ENCODE measurements around the gene LGALS9C. TPM values are rescaled to one million over a fixed set of nuclear protein-coding genes. Genes with fewer than 3 reads are reported as not detected.
"Not testable (repeated sequence)": the region's sequence is repeated elsewhere in the genome, so short reads cannot be mapped to it uniquely, and the experiment has no call there.

Gene LGALS9C
- polyA plus RNA-seq, 1 donor (not counting 4 experiments of a cell fraction or from before 2014, with no cell fraction given): 5.7 TPM

DNA sequence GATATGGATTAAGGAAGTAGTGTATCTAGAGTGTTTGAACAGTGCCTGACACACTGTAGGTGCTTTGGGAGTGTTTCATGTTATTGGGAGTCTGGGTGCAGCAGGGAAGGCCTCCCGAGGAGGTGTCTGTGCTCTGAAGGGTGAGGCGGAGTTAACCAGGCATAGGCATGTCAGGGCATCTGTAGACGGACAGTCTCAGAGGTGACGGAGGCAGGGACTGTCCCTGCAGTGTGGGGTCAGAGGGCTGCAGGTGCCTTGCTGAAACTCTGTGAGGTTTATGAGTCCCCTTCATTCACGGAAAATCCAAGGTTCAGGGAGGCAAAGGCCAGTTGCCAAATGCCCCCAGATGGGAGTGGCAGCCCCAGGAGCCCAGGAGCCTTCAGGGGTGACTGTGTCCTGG, 778 bp downstream of the LGALS9C start:
- H3K4me1 ChIP-seq (ENCODE audit: control insufficient read depth, extremely low read depth, insufficient read depth, low read length); H3K9me1 ChIP-seq (ENCODE audit: control insufficient read depth, extremely low read depth, insufficient read depth, low read length); H2AFZ ChIP-seq (ENCODE audit: control insufficient read depth, low read length); H3K4me3 ChIP-seq (ENCODE audit: control insufficient read depth in 2 of 3, extremely low read depth in 1 of 3, insufficient read depth in 2 of 3, low read depth in 1 of 3, low read length in 3 of 3); H3K36me3 ChIP-seq (ENCODE audit: control insufficient read depth in 2 of 2, extremely low read depth in 1 of 2, insufficient read depth in 2 of 2, low read length in 2 of 2); DNase-seq (ENCODE audit: low read depth, low spot score); H3K79me2 ChIP-seq (ENCODE audit: control insufficient read depth, insufficient read depth, low read length); dilution Hi-C loops (cut with MboI; ENCODE audit: extremely low pct_ligation_motif_present, low sequenced_read_pairs); H3K9me3 ChIP-seq (ENCODE audit: control insufficient read depth, low read depth, low read length); H3K27ac ChIP-seq (ENCODE audit: control insufficient read depth, insufficient read depth, low read length); H3K9ac ChIP-seq (ENCODE audit: control insufficient read depth, extremely low read depth, insufficient read depth, low read length); H4K20me1 ChIP-seq (ENCODE audit: control insufficient read depth, extremely low read depth, insufficient read depth, low read length); H3K4me2 ChIP-seq (ENCODE audit: control insufficient read depth, extremely low read depth, insufficient read depth, low read depth, low read length); H3K27me3 ChIP-seq (ENCODE audit: control insufficient read depth, extremely low read depth, insufficient read depth, low read length): not testable (repeated sequence)
- FAIRE-seq: peak; percentile 69

DNA sequence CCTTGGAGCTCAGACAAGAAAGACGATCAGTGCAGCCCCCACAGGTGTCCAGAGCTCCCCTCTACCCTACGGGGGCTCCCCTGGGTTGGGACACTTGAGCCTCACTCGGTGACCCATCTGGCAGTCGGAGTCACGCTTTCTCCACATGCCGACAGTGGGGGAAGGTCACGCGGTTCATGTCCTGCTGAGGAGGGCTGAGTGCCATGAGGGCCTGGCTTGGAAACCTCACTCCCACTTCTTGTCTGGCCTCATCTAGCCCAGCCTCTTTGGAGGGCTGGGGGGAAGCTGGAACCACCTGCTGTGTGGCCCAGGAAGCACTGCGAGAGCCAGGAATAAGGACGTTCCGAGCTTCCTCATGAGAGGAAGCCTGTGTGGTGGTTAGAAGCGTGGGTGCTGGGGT, 1.8 kb downstream of the LGALS9C start:
- FAIRE-seq; H4K20me1 ChIP-seq (ENCODE audit: control insufficient read depth, extremely low read depth, insufficient read depth, low read length); H3K4me1 ChIP-seq (ENCODE audit: control insufficient read depth, extremely low read depth, insufficient read depth, low read length); H3K27ac ChIP-seq (ENCODE audit: control insufficient read depth, insufficient read depth, low read length); H3K4me3 ChIP-seq (ENCODE audit: control insufficient read depth in 2 of 3, extremely low read depth in 1 of 3, insufficient read depth in 2 of 3, low read depth in 1 of 3, low read length in 3 of 3); H3K36me3 ChIP-seq (ENCODE audit: control insufficient read depth in 2 of 2, extremely low read depth in 1 of 2, insufficient read depth in 2 of 2, low read length in 2 of 2); H3K4me2 ChIP-seq (ENCODE audit: control insufficient read depth, extremely low read depth, insufficient read depth, low read depth, low read length); dilution Hi-C loops (cut with MboI; ENCODE audit: extremely low pct_ligation_motif_present, low sequenced_read_pairs); H3K79me2 ChIP-seq (ENCODE audit: control insufficient read depth, insufficient read depth, low read length); DNase-seq (ENCODE audit: low read depth, low spot score); H3K9me1 ChIP-seq (ENCODE audit: control insufficient read depth, extremely low read depth, insufficient read depth, low read length); H3K27me3 ChIP-seq (ENCODE audit: control insufficient read depth, extremely low read depth, insufficient read depth, low read length); H2AFZ ChIP-seq (ENCODE audit: control insufficient read depth, low read length); H3K9me3 ChIP-seq (ENCODE audit: control insufficient read depth, low read depth, low read length); H3K9ac ChIP-seq (ENCODE audit: control insufficient read depth, extremely low read depth, insufficient read depth, low read length): not testable (repeated sequence)

DNA sequence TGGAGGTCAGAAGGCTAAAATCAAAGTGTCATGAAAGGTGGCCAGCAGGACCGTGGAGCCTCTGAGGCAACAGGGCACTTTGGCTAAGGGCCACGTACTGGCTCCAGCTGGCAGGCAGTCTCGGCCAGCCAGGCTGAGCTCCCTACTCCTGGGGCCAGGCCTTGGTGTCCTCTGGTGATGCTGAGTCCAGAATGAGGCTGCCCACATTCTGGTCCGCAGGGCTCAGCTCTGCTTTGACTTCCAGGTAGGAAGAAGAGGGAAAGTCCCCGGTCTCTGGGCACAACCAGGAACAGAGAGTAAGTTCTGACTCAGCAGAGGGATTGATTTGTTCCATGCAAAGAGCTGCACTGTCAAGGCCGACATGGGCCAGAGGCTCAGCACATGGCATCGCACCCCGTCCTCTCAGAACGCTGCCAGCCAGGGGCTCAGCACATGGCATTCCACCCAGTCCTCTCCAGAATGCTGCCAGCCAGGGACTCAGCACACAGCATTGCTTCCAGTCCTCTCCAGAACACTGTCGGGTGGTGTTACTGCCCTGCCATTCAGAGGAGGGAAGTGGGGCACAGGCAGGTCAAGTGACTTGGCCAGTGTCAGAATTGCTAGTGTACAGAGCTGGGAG, 2.5 kb downstream of the LGALS9C start:
- peak; percentile 78 for FAIRE-seq
- H3K9ac ChIP-seq (ENCODE audit: control insufficient read depth, extremely low read depth, insufficient read depth, low read length); H3K4me2 ChIP-seq (ENCODE audit: control insufficient read depth, extremely low read depth, insufficient read depth, low read depth, low read length); H3K27ac ChIP-seq (ENCODE audit: control insufficient read depth, insufficient read depth, low read length); H3K4me3 ChIP-seq (ENCODE audit: control insufficient read depth in 2 of 3, extremely low read depth in 1 of 3, insufficient read depth in 2 of 3, low read depth in 1 of 3, low read length in 3 of 3); H3K9me3 ChIP-seq (ENCODE audit: control insufficient read depth, low read depth, low read length); H3K27me3 ChIP-seq (ENCODE audit: control insufficient read depth, extremely low read depth, insufficient read depth, low read length); H3K36me3 ChIP-seq (ENCODE audit: control insufficient read depth in 2 of 2, extremely low read depth in 1 of 2, insufficient read depth in 2 of 2, low read length in 2 of 2); H3K79me2 ChIP-seq (ENCODE audit: control insufficient read depth, insufficient read depth, low read length); H2AFZ ChIP-seq (ENCODE audit: control insufficient read depth, low read length); dilution Hi-C loops (cut with MboI; ENCODE audit: extremely low pct_ligation_motif_present, low sequenced_read_pairs); DNase-seq (ENCODE audit: low read depth, low spot score); H3K9me1 ChIP-seq (ENCODE audit: control insufficient read depth, extremely low read depth, insufficient read depth, low read length); H4K20me1 ChIP-seq (ENCODE audit: control insufficient read depth, extremely low read depth, insufficient read depth, low read length); H3K4me1 ChIP-seq (ENCODE audit: control insufficient read depth, extremely low read depth, insufficient read depth, low read length): not testable (repeated sequence)

DNA sequence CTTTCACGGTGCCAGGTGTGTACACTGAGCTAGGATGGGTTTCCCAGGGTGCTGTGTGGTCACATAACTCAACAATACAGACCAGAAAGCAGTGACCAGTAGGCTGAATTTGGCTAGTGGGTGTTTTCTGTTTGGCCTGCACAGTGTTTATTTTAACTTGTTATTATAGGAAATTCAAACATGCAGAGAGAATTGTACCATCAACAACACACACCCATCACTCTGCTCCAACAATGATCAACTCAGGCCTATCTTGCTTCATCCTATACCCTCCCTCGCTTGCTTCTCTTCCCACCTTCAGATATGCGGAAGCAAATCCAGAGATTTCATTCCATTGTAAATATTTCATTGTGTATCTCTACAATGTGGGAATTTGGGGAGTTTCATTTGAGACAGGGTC, 5.2 kb downstream of the LGALS9C start:
- H3K9me3 ChIP-seq (ENCODE audit: control insufficient read depth, low read depth, low read length); FAIRE-seq; DNase-seq (ENCODE audit: low read depth, low spot score); H3K9me1 ChIP-seq (ENCODE audit: control insufficient read depth, extremely low read depth, insufficient read depth, low read length); H3K27me3 ChIP-seq (ENCODE audit: control insufficient read depth, extremely low read depth, insufficient read depth, low read length); H3K9ac ChIP-seq (ENCODE audit: control insufficient read depth, extremely low read depth, insufficient read depth, low read length); H3K4me1 ChIP-seq (ENCODE audit: control insufficient read depth, extremely low read depth, insufficient read depth, low read length); dilution Hi-C loops (cut with MboI; ENCODE audit: extremely low pct_ligation_motif_present, low sequenced_read_pairs); H3K4me3 ChIP-seq (ENCODE audit: control insufficient read depth in 2 of 3, extremely low read depth in 1 of 3, insufficient read depth in 2 of 3, low read depth in 1 of 3, low read length in 3 of 3); H3K27ac ChIP-seq (ENCODE audit: control insufficient read depth, insufficient read depth, low read length); H3K36me3 ChIP-seq (ENCODE audit: control insufficient read depth in 2 of 2, extremely low read depth in 1 of 2, insufficient read depth in 2 of 2, low read length in 2 of 2); H3K79me2 ChIP-seq (ENCODE audit: control insufficient read depth, insufficient read depth, low read length); H3K4me2 ChIP-seq (ENCODE audit: control insufficient read depth, extremely low read depth, insufficient read depth, low read depth, low read length); H2AFZ ChIP-seq (ENCODE audit: control insufficient read depth, low read length); H4K20me1 ChIP-seq (ENCODE audit: control insufficient read depth, extremely low read depth, insufficient read depth, low read length): not testable (repeated sequence)

DNA sequence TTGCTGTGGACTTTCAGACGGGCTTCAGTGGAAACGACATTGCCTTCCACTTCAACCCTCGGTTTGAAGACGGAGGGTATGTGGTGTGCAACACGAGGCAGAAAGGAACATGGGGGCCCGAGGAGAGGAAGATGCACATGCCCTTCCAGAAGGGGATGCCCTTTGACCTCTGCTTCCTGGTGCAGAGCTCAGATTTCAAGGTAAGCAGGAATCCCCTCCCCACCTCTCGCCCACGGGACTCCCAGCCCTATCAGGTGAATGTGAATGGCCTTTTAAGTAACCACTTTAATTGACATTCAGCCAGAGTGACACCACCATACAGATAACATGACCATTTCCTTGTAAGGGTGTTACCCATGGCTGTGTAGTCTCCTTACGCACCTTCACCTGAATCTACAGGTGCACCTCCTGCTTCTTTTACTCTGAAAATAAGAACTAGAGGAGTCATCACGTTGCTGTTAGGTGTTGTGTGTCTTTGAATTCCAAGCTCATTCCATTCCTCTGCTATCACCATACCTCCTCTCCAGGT, 9.4 kb downstream of the LGALS9C start:
- not testable (repeated sequence) for FAIRE-seq

More for the DNA sequence above, 9.4 kb downstream of the LGALS9C start:
- H3K36me3 ChIP-seq (ENCODE audit: control insufficient read depth in 2 of 2, extremely low read depth in 1 of 2, insufficient read depth in 2 of 2, low read length in 2 of 2); H3K27ac ChIP-seq (ENCODE audit: control insufficient read depth, insufficient read depth, low read length); DNase-seq (ENCODE audit: low read depth, low spot score); H3K9ac ChIP-seq (ENCODE audit: control insufficient read depth, extremely low read depth, insufficient read depth, low read length); H4K20me1 ChIP-seq (ENCODE audit: control insufficient read depth, extremely low read depth, insufficient read depth, low read length); H3K4me1 ChIP-seq (ENCODE audit: control insufficient read depth, extremely low read depth, insufficient read depth, low read length); H3K79me2 ChIP-seq (ENCODE audit: control insufficient read depth, insufficient read depth, low read length); H3K4me3 ChIP-seq (ENCODE audit: control insufficient read depth in 2 of 3, extremely low read depth in 1 of 3, insufficient read depth in 2 of 3, low read depth in 1 of 3, low read length in 3 of 3); H2AFZ ChIP-seq (ENCODE audit: control insufficient read depth, low read length); H3K27me3 ChIP-seq (ENCODE audit: control insufficient read depth, extremely low read depth, insufficient read depth, low read length); H3K9me3 ChIP-seq (ENCODE audit: control insufficient read depth, low read depth, low read length); dilution Hi-C loops (cut with MboI; ENCODE audit: extremely low pct_ligation_motif_present, low sequenced_read_pairs); H3K9me1 ChIP-seq (ENCODE audit: control insufficient read depth, extremely low read depth, insufficient read depth, low read length); H3K4me2 ChIP-seq (ENCODE audit: control insufficient read depth, extremely low read depth, insufficient read depth, low read depth, low read length): not testable (repeated sequence)
